Measurements from ENCODE around the gene SLC25A21. TPM values are rescaled to one million over a fixed set of nuclear protein-coding genes. Genes with fewer than 3 reads are reported as not detected.

SLC25A21 gene
- total and polyA plus RNA-seq, 2 of the 13 experiments (the other 11 are each of a cell fraction or from before 2014, with no cell fraction given), result 1.9 to 2.9 TPM

- peak; percentile 94 for TF ChIP-seq DZIP1 (CRISPR knock-in tag; IDR thresholded peaks at IDR 0.05)
- 0 out of 2 replicates have a peak, but pooled peaks have one; percentile 52 for TF ChIP-seq ZNF10 (CRISPR knock-in tag; IDR thresholded peaks at IDR 0.05; ENCODE audit: borderline replicate concordance, low read depth)
- no peak for TF ChIP-seq HNF4G (IDR thresholded peaks at IDR 0.05; ENCODE audit: borderline replicate concordance, low read depth, low read length)
- TF ChIP-seq HNF4G (CRISPR knock-in tag; IDR thresholded peaks at IDR 0.05; ENCODE audit: borderline replicate concordance, low read depth), result peak; percentile 37; the same call in 1 of the 2 replicates
- TF ChIP-seq ZSCAN22 (CRISPR knock-in tag; IDR thresholded peaks at IDR 0.05), result 0 out of 2 replicates have a peak, but pooled peaks have one; percentile 69
- TF ChIP-seq ZNF629 (CRISPR knock-in tag; conservative IDR thresholded peaks at IDR 0.05), result peak; percentile 37
- peak; percentile 70; the same call in 1 of the 2 replicates for TF ChIP-seq ZFP82 (CRISPR knock-in tag; IDR thresholded peaks at IDR 0.05; ENCODE audit: borderline replicate concordance)
- TF ChIP-seq GATA4 (IDR thresholded peaks at IDR 0.05; ENCODE audit: borderline replicate concordance, low read depth), result no peak; the same call in 1 of the 2 replicates
- 0 out of 2 replicates have a peak, but pooled peaks have one; percentile 38 for TF ChIP-seq SP140L (CRISPR knock-in tag; IDR thresholded peaks at IDR 0.05; ENCODE audit: borderline replicate concordance)
- TF ChIP-seq MEIS2 (CRISPR knock-in tag; IDR thresholded peaks at IDR 0.05), result peak; percentile 93
- TF ChIP-seq ZNF609 (CRISPR knock-in tag; IDR thresholded peaks at IDR 0.05; ENCODE audit: borderline replicate concordance), result peak; percentile 76; the same call in 1 of the 2 replicates
- no peak for TF ChIP-seq ZNF253 (CRISPR knock-in tag; IDR thresholded peaks at IDR 0.05; ENCODE audit: borderline replicate concordance)
- TF ChIP-seq GRHL1 (CRISPR knock-in tag; conservative IDR thresholded peaks at IDR 0.05), result no peak
- peak; percentile 96 for TF ChIP-seq RBFOX2 (IDR thresholded peaks at IDR 0.05; ENCODE audit: low read depth, low read length)
- peak; percentile 75; the same call in 1 of the 2 replicates for TF ChIP-seq ZNF839 (CRISPR knock-in tag; IDR thresholded peaks at IDR 0.05; ENCODE audit: borderline replicate concordance)
These were observed 25.2 kb upstream of the SLC25A21 start, which contains the start of gene MIPOL1 (continued) for GRCh38 chr14:37197421-37198272.
